Measurements from ENCODE around the gene OLIG3.

Gene OLIG3

DNA sequence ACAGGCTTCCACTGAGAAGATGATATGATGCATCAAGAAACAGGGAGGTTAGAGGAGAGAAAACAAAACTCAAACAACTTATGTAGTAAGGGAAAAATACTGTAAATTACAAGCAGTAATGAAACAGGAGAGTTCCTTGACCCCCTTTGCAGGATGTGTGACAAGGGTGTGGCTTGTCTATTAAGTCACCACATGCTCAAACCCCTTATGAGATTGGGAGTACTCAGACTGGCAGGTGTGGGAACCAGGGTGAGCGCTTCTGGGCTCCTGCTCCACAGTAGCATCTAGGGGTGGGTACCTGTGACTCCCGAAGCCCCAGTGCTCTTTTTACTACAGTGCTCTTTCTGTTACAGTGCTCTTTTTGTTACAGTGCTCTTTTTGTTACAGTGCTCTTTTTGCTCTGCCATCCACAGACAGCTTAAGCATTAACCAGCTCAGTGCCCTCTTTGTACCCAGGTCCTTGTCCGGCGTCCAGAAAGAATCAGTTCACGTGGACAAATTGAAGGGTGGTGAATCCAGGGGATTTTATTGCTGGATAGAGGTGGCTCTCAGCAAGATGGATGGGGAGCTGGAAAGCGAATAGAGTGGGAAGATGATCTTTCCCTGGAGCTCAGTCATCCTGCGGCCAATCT lies 28.7 kb downstream of the OLIG3 start:
- no peak for DNase-seq

DNA sequence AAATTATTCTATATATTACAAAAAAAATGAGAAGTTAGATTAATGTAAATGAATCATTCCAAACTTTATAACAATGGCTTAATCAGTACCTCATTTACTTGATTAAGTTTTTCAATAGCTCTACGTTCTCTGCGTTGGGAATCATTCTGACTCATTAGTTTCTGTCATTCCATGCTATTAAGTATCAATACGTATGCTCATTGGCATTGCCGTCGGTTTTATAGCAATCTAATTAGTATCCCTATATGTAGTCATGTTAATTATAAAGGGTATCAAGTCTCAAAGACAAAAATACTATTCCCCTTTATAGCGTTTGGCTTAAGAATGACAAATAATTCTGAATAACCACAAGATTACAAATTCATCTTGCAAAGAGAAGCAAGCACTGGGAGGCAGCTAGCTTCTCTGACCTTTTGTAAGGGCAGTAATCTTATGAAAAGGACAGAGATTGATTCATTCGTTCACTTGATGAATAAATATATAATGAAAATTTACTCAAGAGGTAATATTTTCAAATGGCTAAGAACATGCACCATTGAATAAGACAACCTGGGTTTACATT lies 41.8 kb downstream of the OLIG3 start:
- DNase-seq = peak; percentile 42

DNA sequence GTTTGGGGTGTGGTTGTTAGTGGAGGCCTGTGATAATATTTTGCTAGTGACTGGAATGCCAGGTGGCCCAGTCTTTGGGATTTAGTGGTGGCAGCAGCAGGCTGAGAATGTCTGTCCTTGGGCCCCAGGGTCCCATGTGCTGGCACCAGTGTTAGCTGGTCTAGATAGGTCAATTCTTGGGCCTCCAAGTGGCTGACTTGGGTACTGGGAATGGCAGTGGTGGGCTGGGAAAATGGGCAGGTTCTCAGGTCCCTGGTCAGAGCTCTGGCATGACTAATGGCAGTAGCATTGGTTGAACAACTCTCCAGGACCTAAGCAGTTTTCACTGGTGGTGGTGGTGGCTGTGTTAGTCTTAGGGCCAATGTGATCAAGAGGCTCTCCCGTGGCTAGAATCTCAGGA lies 50.3 kb downstream of the OLIG3 start:
- DNase-seq = no peak

Measured in fibroblast of skin of right quadriceps (primary cell).